ENCODE measurements around the gene CCDC34. TPM values are rescaled to one million over a fixed set of nuclear protein-coding genes. Genes with fewer than 3 reads are reported as not detected.

The CCDC34 gene
- total RNA-seq, 1 donor from 2014 or later: 4.3 TPM

DNA sequence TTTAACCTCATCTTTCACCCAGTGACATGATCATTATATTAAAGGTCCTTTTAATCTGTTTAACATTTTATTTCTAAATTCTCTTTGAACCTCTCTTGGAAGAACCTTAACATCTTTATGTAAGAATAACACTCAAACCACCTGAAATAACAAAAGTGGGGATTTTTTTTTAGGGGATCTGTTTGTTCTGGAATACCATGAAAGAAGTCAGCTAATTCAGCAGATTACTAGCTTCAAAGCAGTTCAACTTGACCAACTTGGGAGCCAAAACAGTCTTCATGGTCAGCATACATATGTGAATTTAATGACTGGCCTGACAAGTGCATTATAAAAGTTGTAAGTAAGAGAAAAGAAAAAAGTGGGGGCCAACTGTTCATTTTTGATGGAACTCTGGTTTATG, 52.3 kb downstream of the CCDC34 start:
- Mint-ChIP-seq H3K27ac (ENCODE audit: unreplicated experiment) (no peak overlapping the region), H3K36me3 (ENCODE audit: low read depth) (no peaks in the 10 kb centered on the region), H3K27me3 (ENCODE audit: low read depth) (no peaks in the 10 kb centered on the region), H3K4me3 (ENCODE audit: unreplicated experiment) (no peak overlapping the region), H3K9me3 (ENCODE audit: low read depth) (no peaks in the 10 kb centered on the region), H3K4me1 (ENCODE audit: low read depth) (peaks cover 36% of the 10 kb centered on the region)
- no peak for DNase-seq (ENCODE audit: low spot score)
- TF ChIP-seq, protein P1, sequence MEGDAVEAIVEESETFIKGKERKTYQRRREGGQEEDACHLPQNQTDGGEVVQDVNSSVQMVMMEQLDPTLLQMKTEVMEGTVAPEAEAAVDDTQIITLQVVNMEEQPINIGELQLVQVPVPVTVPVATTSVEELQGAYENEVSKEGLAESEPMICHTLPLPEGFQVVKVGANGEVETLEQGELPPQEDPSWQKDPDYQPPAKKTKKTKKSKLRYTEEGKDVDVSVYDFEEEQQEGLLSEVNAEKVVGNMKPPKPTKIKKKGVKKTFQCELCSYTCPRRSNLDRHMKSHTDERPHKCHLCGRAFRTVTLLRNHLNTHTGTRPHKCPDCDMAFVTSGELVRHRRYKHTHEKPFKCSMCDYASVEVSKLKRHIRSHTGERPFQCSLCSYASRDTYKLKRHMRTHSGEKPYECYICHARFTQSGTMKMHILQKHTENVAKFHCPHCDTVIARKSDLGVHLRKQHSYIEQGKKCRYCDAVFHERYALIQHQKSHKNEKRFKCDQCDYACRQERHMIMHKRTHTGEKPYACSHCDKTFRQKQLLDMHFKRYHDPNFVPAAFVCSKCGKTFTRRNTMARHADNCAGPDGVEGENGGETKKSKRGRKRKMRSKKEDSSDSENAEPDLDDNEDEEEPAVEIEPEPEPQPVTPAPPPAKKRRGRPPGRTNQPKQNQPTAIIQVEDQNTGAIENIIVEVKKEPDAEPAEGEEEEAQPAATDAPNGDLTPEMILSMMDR (IDR thresholded peaks at IDR 0.05): no peak

DNA sequence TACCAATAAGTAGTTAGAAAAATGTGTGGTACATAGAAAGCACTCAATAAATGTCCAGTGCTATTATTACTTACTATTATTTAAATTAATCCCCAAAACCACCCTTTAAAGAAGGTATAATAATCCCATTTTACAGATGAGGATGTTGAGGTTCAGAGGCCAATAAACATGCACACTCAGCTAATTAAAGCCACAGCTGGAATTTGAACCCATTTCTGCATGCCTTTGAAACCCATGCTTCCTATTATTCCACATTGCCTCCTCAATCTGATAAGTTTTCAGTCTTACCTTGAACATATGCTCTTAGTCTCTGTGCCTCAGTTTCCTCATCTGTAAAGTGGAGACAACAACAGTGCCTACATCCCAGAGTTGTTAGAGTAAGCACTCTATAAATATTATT, 52.8 kb downstream of the CCDC34 start:
- no peaks in the 10 kb centered on the region for H3K9me3 Mint-ChIP-seq (ENCODE audit: low read depth)
- no peak overlapping the region for H3K4me3 Mint-ChIP-seq (ENCODE audit: unreplicated experiment)
- peaks cover 33% of the 10 kb centered on the region for H3K4me1 Mint-ChIP-seq (ENCODE audit: low read depth)
- H3K36me3 Mint-ChIP-seq (ENCODE audit: low read depth): no peaks in the 10 kb centered on the region
- DNase-seq (ENCODE audit: low spot score): no peak
- H3K27ac Mint-ChIP-seq (ENCODE audit: unreplicated experiment): no peak overlapping the region
- TF ChIP-seq, protein P1 (IDR thresholded peaks at IDR 0.05): no peak
- no peaks in the 10 kb centered on the region for H3K27me3 Mint-ChIP-seq (ENCODE audit: low read depth)

DNA sequence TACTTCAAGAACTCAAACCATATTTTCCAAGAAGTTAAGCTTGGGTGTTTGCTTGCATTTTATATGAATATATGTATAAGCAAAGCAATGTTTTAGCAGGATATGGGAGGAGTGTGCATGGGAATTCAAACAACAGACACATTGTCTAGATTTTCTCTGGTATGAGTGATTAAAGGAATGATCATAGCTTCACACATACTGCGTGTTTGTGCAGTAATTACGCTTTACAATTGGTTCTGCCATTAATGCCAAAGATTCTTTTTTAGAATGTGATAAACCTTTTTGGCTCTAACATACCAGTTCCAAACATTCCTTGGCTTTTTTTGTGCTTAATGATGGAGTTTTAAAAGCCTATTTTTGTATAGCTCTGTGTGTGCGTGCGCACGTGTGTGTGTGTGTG, 54.0 kb downstream of the CCDC34 start:
- peaks cover 27% of the 10 kb centered on the region for H3K4me1 Mint-ChIP-seq (ENCODE audit: low read depth)
- H3K36me3 Mint-ChIP-seq (ENCODE audit: low read depth): no peaks in the 10 kb centered on the region
- no peaks in the 10 kb centered on the region for H3K9me3 Mint-ChIP-seq (ENCODE audit: low read depth)
- no peak overlapping the region for H3K4me3 Mint-ChIP-seq (ENCODE audit: unreplicated experiment)
- TF ChIP-seq, protein P1 (IDR thresholded peaks at IDR 0.05): no peak
- no peak overlapping the region for H3K27ac Mint-ChIP-seq (ENCODE audit: unreplicated experiment)
- no peaks in the 10 kb centered on the region for H3K27me3 Mint-ChIP-seq (ENCODE audit: low read depth)
- DNase-seq (ENCODE audit: low spot score): no peak

DNA sequence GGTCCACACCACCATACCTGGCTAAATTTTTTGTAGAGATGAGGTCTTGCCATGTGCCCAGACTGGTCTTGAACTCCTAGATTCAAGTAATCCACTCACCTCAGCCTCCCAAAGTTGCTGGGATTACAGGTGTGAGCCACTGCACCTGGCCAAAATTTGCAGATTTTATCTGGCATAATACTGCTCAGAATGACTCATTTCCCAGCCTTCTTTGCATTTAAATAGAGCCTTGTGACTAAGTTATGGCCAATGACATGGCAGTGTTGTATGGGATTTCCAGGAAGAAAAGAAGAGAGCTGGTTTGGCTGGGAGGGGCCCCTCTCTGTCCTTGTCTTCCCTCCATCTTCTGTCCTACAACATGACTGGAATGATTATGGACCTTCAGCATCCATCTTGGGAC, 55.8 kb downstream of the CCDC34 start:
- Mint-ChIP-seq H3K4me1 (ENCODE audit: low read depth) (peaks cover 18% of the 10 kb centered on the region), H3K27me3 (ENCODE audit: low read depth) (no peaks in the 10 kb centered on the region), H3K36me3 (ENCODE audit: low read depth) (no peaks in the 10 kb centered on the region), H3K27ac (ENCODE audit: unreplicated experiment) (no peak overlapping the region), H3K9me3 (ENCODE audit: low read depth) (no peaks in the 10 kb centered on the region), H3K4me3 (ENCODE audit: unreplicated experiment) (no peak overlapping the region)
- TF ChIP-seq, protein P1 (IDR thresholded peaks at IDR 0.05): no peak
- DNase-seq (ENCODE audit: low spot score): no peak

DNA sequence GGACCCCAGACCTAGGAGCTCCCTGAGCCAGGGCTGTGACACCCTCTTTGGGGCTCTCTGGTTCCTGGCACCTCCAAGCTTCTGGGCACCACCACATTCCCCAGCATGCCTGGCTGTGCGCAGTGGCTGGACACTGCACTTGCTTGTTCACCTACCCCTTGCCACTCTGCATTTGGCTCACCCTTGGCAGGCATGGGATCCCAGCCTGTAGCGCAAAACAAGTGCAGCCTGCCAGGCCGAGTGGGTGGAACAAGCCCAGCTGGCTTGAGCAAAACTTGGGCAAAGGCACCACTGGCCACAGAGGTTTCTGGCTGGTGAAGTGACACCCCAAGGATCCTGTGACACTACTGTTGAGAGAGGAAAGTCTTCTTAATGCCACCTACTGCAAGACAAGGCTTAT, 57.3 kb downstream of the CCDC34 start:
- no peak for DNase-seq (ENCODE audit: low spot score)
- Mint-ChIP-seq H3K9me3 (ENCODE audit: low read depth) (no peaks in the 10 kb centered on the region), H3K4me1 (ENCODE audit: low read depth) (peaks cover 10% of the 10 kb centered on the region), H3K36me3 (ENCODE audit: low read depth) (no peaks in the 10 kb centered on the region), H3K27ac (ENCODE audit: unreplicated experiment) (no peak overlapping the region), H3K27me3 (ENCODE audit: low read depth) (no peaks in the 10 kb centered on the region), H3K4me3 (ENCODE audit: unreplicated experiment) (no peak overlapping the region)
- TF ChIP-seq, protein P1 (IDR thresholded peaks at IDR 0.05): no peak
